Measurements from ENCODE around the gene EPN2.

GRCh38 chr17:19341211-19341631, 104.1 kb downstream of the EPN2 start:
- TF ChIP-seq POLR2A (IDR thresholded peaks at IDR 0.05), result no peak
- no peak for TF ChIP-seq CTCF (IDR thresholded peaks at IDR 0.05)
